ENCODE data around the gene ARID3C. TPM values are rescaled to one million over a fixed set of nuclear protein-coding genes. Genes with fewer than 3 reads are reported as not detected.

ARID3C gene
- total RNA-seq, 1 donor from 2014 or later: not detected

GRCh38 chr9:34579104-34579807 lies 49.6 kb downstream of the ARID3C start:
- H3K36me3 ChIP-seq: no peaks in the 10 kb centered on the region
- DNase-seq (ENCODE audit: extremely low spot score in 2 of 2): no peak
- H3K4me3 ChIP-seq: peak overlapping the region in 1 of 2 donors; percentile 5
- H3K27ac ChIP-seq: peak overlapping the region; percentile 69
- peaks cover 23% of the 10 kb centered on the region for H3K4me1 ChIP-seq
- intact Hi-C loops (cut with DNase I): no loop called here
- TF ChIP-seq POLR2AphosphoS5 (IDR thresholded peaks at IDR 0.05; ENCODE audit: insufficient read depth in 1 of 2, low read depth in 1 of 2): no peak
- no peak for TF ChIP-seq POLR2A (IDR thresholded peaks at IDR 0.05)
- TF ChIP-seq CTCF (IDR thresholded peaks at IDR 0.05): no peak
- H3K9me3 ChIP-seq: no peaks in the 10 kb centered on the region
- H3K27me3 ChIP-seq: no peaks in the 10 kb centered on the region

GRCh38 chr9:34578241-34579103 lies 50.4 kb downstream of the ARID3C start:
- Histone ChIP-seq H3K27ac (peak overlapping the region; percentile 69), H3K4me1 (peaks cover 23% of the 10 kb centered on the region), H3K27me3 (no peaks in the 10 kb centered on the region), H3K9me3 (no peaks in the 10 kb centered on the region), H3K36me3 (no peaks in the 10 kb centered on the region), H3K4me3 (peak overlapping the region; percentile 35 to 52)
- no peak for DNase-seq (ENCODE audit: extremely low spot score in 2 of 2)
- intact Hi-C loops (cut with DNase I): no loop called here
- TF ChIP-seq POLR2AphosphoS5 (IDR thresholded peaks at IDR 0.05; ENCODE audit: insufficient read depth in 1 of 2, low read depth in 1 of 2) (peak in 1 of 2 donors; percentile 37), POLR2A (IDR thresholded peaks at IDR 0.05) (no peak)

- DNase-seq (ENCODE audit: extremely low spot score in 2 of 2): no peak
- H3K27me3 ChIP-seq: no peaks in the 10 kb centered on the region
- intact Hi-C loops (cut with DNase I): no loop called here
- TF ChIP-seq CTCF (IDR thresholded peaks at IDR 0.05) (no peak), POLR2AphosphoS5 (IDR thresholded peaks at IDR 0.05; ENCODE audit: insufficient read depth in 1 of 2, low read depth in 1 of 2) (no peak), POLR2A (IDR thresholded peaks at IDR 0.05) (no peak)
- peak overlapping the region; percentile 69 for H3K27ac ChIP-seq
- H3K4me3 ChIP-seq: peak overlapping the region; percentile 35 to 52
- H3K4me1 ChIP-seq: peaks cover 23% of the 10 kb centered on the region
- no peaks in the 10 kb centered on the region for H3K36me3 ChIP-seq
- no peaks in the 10 kb centered on the region for H3K9me3 ChIP-seq
These were observed 51.2 kb downstream of the ARID3C start for GRCh38 chr9:34577400-34578240.

GRCh38 chr9:34576597-34577399 lies 52.1 kb downstream of the ARID3C start:
- Histone ChIP-seq H3K27ac (peak overlapping the region; percentile 69), H3K36me3 (no peaks in the 10 kb centered on the region), H3K4me1 (peaks cover 23% of the 10 kb centered on the region), H3K9me3 (no peaks in the 10 kb centered on the region), H3K27me3 (no peaks in the 10 kb centered on the region), H3K4me3 (no peak overlapping the region)
- TF ChIP-seq POLR2A (IDR thresholded peaks at IDR 0.05): no peak
- TF ChIP-seq POLR2AphosphoS5 (IDR thresholded peaks at IDR 0.05; ENCODE audit: insufficient read depth in 1 of 2, low read depth in 1 of 2): no peak
- TF ChIP-seq CTCF (IDR thresholded peaks at IDR 0.05): no peak
- intact Hi-C loops (cut with DNase I): no loop called here
- no peak for DNase-seq (ENCODE audit: extremely low spot score in 2 of 2)

Data from vagina (tissue), 2 donors.